Measurements from ENCODE around the gene LRRC10.

Gene LRRC10

GRCh38 chr12:69563166-69563762 is 47.4 kb downstream of the LRRC10 start:
- DNase-seq: no peak
